ENCODE data around the gene ZFYVE26. TPM values are rescaled to one million over a fixed set of nuclear protein-coding genes. Genes with fewer than 3 reads are reported as not detected.

Gene ZFYVE26
- total RNA-seq, 1 donor from 2014 or later, result 18.3 TPM

DNA sequence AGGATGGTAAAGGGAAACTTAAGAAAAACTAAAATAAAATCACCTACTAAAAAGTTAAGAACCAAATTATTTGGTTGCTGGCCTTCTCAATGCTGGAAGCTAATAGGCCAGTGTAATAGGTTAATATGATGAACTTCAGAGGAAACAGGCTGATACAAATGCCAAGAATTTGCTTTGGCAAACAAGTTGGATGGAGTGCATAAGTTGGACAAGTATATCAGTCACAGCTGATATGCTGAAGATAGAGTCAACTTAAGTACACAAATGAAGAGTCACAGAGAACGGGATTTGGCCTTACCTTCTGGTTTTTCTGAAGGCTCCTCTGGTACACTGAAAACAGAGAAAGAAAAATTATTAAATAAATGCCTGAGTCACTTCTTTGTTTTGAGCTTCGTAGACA lies 48.2 kb downstream of the ZFYVE26 start:
- Histone ChIP-seq H3K4me3 (no peak overlapping the region), H2AFZ (replicated peaks) (no peak overlapping the region), H3F3A (ENCODE audit: low read depth) (no peaks in the 10 kb centered on the region), H3K9me3 (ENCODE audit: low read depth) (no peaks in the 10 kb centered on the region), H3K27ac (no peak overlapping the region), H3K4me2 (no peak overlapping the region), H3K27me3 (no peaks in the 10 kb centered on the region), H4K20me1 (ENCODE audit: low read depth) (no peaks in the 10 kb centered on the region), H3K79me2 (ENCODE audit: low read depth) (no peaks in the 10 kb centered on the region), H3K9ac (no peak overlapping the region), H3K4me1 (no peaks in the 10 kb centered on the region), H3K36me3 (peaks cover 8% of the 10 kb centered on the region)
- no peak for TF ChIP-seq EZH2phosphoT487 (IDR thresholded peaks at IDR 0.05)
- TF ChIP-seq EZH2 (IDR thresholded peaks at IDR 0.05), result no peak
- TF ChIP-seq, protein P1, sequence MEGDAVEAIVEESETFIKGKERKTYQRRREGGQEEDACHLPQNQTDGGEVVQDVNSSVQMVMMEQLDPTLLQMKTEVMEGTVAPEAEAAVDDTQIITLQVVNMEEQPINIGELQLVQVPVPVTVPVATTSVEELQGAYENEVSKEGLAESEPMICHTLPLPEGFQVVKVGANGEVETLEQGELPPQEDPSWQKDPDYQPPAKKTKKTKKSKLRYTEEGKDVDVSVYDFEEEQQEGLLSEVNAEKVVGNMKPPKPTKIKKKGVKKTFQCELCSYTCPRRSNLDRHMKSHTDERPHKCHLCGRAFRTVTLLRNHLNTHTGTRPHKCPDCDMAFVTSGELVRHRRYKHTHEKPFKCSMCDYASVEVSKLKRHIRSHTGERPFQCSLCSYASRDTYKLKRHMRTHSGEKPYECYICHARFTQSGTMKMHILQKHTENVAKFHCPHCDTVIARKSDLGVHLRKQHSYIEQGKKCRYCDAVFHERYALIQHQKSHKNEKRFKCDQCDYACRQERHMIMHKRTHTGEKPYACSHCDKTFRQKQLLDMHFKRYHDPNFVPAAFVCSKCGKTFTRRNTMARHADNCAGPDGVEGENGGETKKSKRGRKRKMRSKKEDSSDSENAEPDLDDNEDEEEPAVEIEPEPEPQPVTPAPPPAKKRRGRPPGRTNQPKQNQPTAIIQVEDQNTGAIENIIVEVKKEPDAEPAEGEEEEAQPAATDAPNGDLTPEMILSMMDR (IDR thresholded peaks at IDR 0.05), result no peak
- no peak for DNase-seq (ENCODE audit: low spot score)
- Mint-ChIP-seq H3K9me3 (no peaks in the 10 kb centered on the region), H3K4me3 (no peak overlapping the region), H3K4me1 (no peaks in the 10 kb centered on the region), H3K27me3 (ENCODE audit: insufficient read depth, low read depth) (peaks cover 2% of the 10 kb centered on the region), H3K27ac (no peak overlapping the region), H3K36me3 (peaks cover 13% of the 10 kb centered on the region)

DNA sequence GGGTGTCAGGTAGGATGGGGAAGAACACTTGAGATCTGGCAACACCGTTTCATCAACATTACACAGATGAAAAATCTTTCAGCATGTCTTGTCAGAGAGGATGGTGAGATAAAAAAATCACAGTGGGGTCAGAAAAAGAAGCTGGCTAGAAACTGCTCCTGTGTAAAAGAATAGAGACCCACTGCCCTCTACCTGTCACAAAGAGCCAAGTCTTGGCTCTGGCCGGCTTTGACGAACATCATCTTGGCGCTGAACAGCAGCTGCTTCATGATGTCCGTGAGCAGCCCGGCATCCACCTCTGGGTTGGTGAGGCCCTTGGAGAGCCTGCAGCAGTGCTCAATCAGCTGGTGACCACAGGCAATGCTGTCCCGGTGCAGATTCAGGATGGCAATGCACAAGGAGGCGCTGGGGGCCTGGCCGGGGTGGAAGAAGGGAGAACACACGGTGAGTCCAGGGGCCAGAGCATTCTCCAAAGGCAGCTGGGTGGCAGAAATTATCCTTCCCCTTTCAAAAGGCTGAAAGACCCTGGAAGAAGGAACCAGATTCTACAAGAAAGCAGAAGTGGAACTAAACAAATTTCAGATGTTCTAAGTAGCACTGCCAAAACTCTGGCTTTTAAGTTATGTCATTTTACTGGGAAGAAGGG lies 50.2 kb downstream of the ZFYVE26 start:
- TF ChIP-seq EZH2phosphoT487 (IDR thresholded peaks at IDR 0.05) (no peak), EZH2 (IDR thresholded peaks at IDR 0.05) (no peak)
- TF ChIP-seq, protein P1 (IDR thresholded peaks at IDR 0.05), result no peak
- H3K4me1 ChIP-seq, result no peaks in the 10 kb centered on the region
- DNase-seq (ENCODE audit: low spot score), result no peak
- no peak overlapping the region for H3K9ac ChIP-seq
- no peaks in the 10 kb centered on the region for H3K27me3 ChIP-seq
- H2AFZ ChIP-seq (replicated peaks), result no peak overlapping the region
- no peaks in the 10 kb centered on the region for H3K9me3 Mint-ChIP-seq
- no peaks in the 10 kb centered on the region for H4K20me1 ChIP-seq (ENCODE audit: low read depth)
- no peak overlapping the region for H3K4me3 ChIP-seq
- no peak overlapping the region for H3K4me2 ChIP-seq
- peaks cover 3% of the 10 kb centered on the region for H3K36me3 ChIP-seq
- peaks cover 11% of the 10 kb centered on the region for H3K36me3 Mint-ChIP-seq
- no peaks in the 10 kb centered on the region for H3K79me2 ChIP-seq (ENCODE audit: low read depth)
- H3K4me1 Mint-ChIP-seq, result no peaks in the 10 kb centered on the region
- no peaks in the 10 kb centered on the region for H3F3A ChIP-seq (ENCODE audit: low read depth)
- H3K27me3 Mint-ChIP-seq (ENCODE audit: insufficient read depth, low read depth), result peaks cover 4% of the 10 kb centered on the region
- H3K4me3 Mint-ChIP-seq, result no peak overlapping the region
- H3K9me3 ChIP-seq (ENCODE audit: low read depth), result no peaks in the 10 kb centered on the region
- no peak overlapping the region for H3K27ac ChIP-seq
- H3K27ac Mint-ChIP-seq, result peak overlapping the region; percentile 36

DNA sequence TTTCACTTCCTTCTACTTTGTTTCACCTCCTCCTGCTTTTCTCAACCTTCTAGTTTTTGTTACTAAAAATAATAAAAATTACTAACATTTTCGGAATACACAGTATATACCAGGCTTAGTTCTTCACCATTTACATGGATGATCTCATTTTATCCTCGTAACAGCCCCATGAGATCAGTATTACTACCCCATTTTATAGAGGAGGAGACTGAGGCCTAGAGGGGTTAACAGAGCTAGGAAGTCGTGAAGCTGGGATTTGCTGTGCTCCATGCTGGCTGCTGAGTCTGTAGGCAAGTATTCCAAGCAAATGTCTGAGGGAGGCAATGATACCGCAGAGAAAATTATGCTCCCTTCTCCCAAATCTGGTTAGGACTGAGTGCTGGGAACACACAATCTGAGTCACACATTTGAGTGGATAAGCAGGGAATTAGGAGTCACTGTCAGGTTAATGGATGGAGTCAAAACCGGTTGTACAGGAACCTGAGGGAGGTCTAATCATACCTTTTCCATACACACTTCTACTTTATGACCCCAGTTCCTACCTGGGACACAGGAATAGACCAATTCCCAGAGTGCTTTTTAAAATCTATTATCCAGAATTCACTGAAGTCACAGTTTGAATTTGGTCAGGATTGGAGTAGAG lies 51.1 kb downstream of the ZFYVE26 start:
- no peak overlapping the region for H3K27ac ChIP-seq
- no peak for DNase-seq (ENCODE audit: low spot score)
- peaks cover 13% of the 10 kb centered on the region for H3K36me3 Mint-ChIP-seq
- no peak overlapping the region for H2AFZ ChIP-seq (replicated peaks)
- H3F3A ChIP-seq (ENCODE audit: low read depth), result no peaks in the 10 kb centered on the region
- no peak overlapping the region for H3K4me3 Mint-ChIP-seq
- H3K27me3 ChIP-seq, result no peaks in the 10 kb centered on the region
- no peaks in the 10 kb centered on the region for H3K79me2 ChIP-seq (ENCODE audit: low read depth)
- TF ChIP-seq, protein P1 (IDR thresholded peaks at IDR 0.05), result no peak
- TF ChIP-seq EZH2phosphoT487 (IDR thresholded peaks at IDR 0.05) (no peak), EZH2 (IDR thresholded peaks at IDR 0.05) (no peak)
- H3K4me1 Mint-ChIP-seq, result no peaks in the 10 kb centered on the region
- no peaks in the 10 kb centered on the region for H4K20me1 ChIP-seq (ENCODE audit: low read depth)
- no peaks in the 10 kb centered on the region for H3K4me1 ChIP-seq
- no peaks in the 10 kb centered on the region for H3K9me3 Mint-ChIP-seq
- H3K36me3 ChIP-seq, result peaks cover 3% of the 10 kb centered on the region
- H3K4me2 ChIP-seq, result no peak overlapping the region
- H3K27me3 Mint-ChIP-seq (ENCODE audit: insufficient read depth, low read depth), result peaks cover 4% of the 10 kb centered on the region
- H3K9me3 ChIP-seq (ENCODE audit: low read depth), result no peaks in the 10 kb centered on the region
- no peak overlapping the region for H3K27ac Mint-ChIP-seq
- no peak overlapping the region for H3K9ac ChIP-seq
- no peak overlapping the region for H3K4me3 ChIP-seq
